Mesendoderm (in vitro differentiated cells): ENCODE results near the gene TMEM238L.
A peak's percentile ranks its signal among the peaks of the same experiment; 100 is the strongest.

ENCODE experiments used
- DNase-seq: peaks from one replicate; pipeline ENCODE4 v3.0.0; 2013
- H2AK5ac ChIP-seq: 2 replicates; pipeline ENCODE4 v1.6.1; 2013; ENCODE audit warnings: low read length, inconsistent platforms
- H2BK120ac ChIP-seq: 2 replicates; pipeline ENCODE4 v1.6.1; 2013; ENCODE audit warnings: low read depth, mild to moderate bottlenecking, low read length, moderate library complexity, mixed read lengths
- H2BK15ac ChIP-seq: replicated peaks from 2 replicates; pipeline ENCODE4 v1.6.1; 2013; ENCODE audit warnings: low read depth, mild to moderate bottlenecking, moderate library complexity
- H2BK5ac ChIP-seq: 2 replicates; pipeline ENCODE4 v1.6.1; 2013; ENCODE audit warnings: low read length, inconsistent platforms
- H3K18ac ChIP-seq: 2 replicates; pipeline ENCODE4 v1.6.1; 2013; ENCODE audit warnings: mild to moderate bottlenecking, low read length, mixed read lengths
- H3K23ac ChIP-seq: one replicate; pipeline ENCODE4 v1.6.1; 2013; ENCODE audit warnings: low read length
- H3K27ac ChIP-seq: 2 replicates; pipeline ENCODE4 v1.5.1; 2013; ENCODE audit warnings: low read depth, mild to moderate bottlenecking, inconsistent platforms, low read length, moderate library complexity
- H3K27me3 ChIP-seq: 2 replicates; pipeline ENCODE4 v1.6.1; 2013; ENCODE audit warnings: low read length, control low read depth, mild to moderate bottlenecking, inconsistent platforms; ENCODE audit not compliant: insufficient read depth, poor library complexity
- H3K36me3 ChIP-seq: 2 replicates; pipeline ENCODE4 v1.6.1; 2013; ENCODE audit warnings: low read length, inconsistent platforms; ENCODE audit not compliant: control insufficient read depth, insufficient read depth
- H3K4ac ChIP-seq: one replicate; pipeline ENCODE4 v1.6.1; 2013; ENCODE audit warnings: low read depth, mild to moderate bottlenecking, low read length, moderate library complexity
- H3K4me1 ChIP-seq: 2 replicates; pipeline ENCODE4 v1.6.1; 2013; ENCODE audit warnings: low read depth, low read length, inconsistent platforms; ENCODE audit not compliant: control insufficient read depth
- H3K4me2 ChIP-seq: 2 replicates; pipeline ENCODE4 v1.6.1; 2013; ENCODE audit warnings: low read length
- H3K4me3 ChIP-seq: 2 replicates; pipeline ENCODE4 v1.5.1; 2013; ENCODE audit warnings: mild to moderate bottlenecking, low read length
- H3K56ac ChIP-seq: one replicate; pipeline ENCODE4 v1.6.1; 2013; ENCODE audit warnings: low read length
- H3K79me1 ChIP-seq: 2 replicates; pipeline ENCODE4 v1.6.1; 2013; ENCODE audit warnings: low read length, inconsistent platforms
- H3K79me2 ChIP-seq: 2 replicates; pipeline ENCODE4 v1.6.1; 2013; ENCODE audit warnings: mild to moderate bottlenecking, low read length; ENCODE audit not compliant: control insufficient read depth, insufficient read depth
- H3K9ac ChIP-seq: 2 replicates; pipeline ENCODE4 v1.6.1; 2013; ENCODE audit warnings: low read length, inconsistent platforms
- H4K5ac ChIP-seq: one replicate; pipeline ENCODE4 v1.6.1; 2013; ENCODE audit warnings: low read length
- H4K8ac ChIP-seq: one replicate; pipeline ENCODE4 v1.6.1; 2013; ENCODE audit warnings: low read depth, mild to moderate bottlenecking, control low read depth, low read length, moderate library complexity
- WGBS: extraction: QIAGEN DNeasy Blood & Tissue Kit; methylation state at CpG from one replicate; pipeline ENCODE4 v1.1.7; 2013; ENCODE audit warnings: low lambda C conversion rate, missing lambda C conversion rate; ENCODE audit not compliant: insufficient coverage; ENCODE audit errors: extremely low coverage; 5-methylcytosine and 5-hydroxymethylcytosine counted together

The TMEM238L gene

DNA sequence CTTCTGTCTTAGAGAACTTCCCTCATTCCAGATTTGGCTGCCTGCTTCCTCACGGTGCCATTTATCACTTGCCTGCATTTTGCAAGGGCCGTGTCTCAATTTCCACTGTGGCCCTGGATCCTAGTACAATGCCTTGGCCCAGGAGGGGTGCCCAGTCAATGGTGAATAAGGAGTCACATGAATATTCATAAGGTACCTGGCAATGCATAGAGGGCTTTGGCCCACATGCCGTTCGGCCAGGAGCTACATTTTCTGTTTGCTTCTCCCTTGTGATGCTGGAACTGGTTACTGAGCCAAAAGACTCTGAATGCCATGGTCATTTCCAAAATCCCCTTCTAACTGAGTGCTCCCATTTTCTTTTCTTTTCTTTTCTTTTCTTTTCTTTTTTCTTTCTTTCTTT, 38.8 kb upstream of the TMEM238L start:
- H3K4me1 ChIP-seq, result peaks cover 7% of the 10 kb centered on the region
- no peaks in the 10 kb centered on the region for H3K36me3 ChIP-seq
- H3K79me1 ChIP-seq, result no peaks in the 10 kb centered on the region
- H3K79me2 ChIP-seq, result no peaks in the 10 kb centered on the region
- H2BK5ac ChIP-seq, result no peak overlapping the region
- no peak overlapping the region for H2AK5ac ChIP-seq
- H3K4me3 ChIP-seq, result no peak overlapping the region
- no CpG with 5 or more reads among the region's 4 CpGs for WGBS
- H3K4me2 ChIP-seq, result no peak overlapping the region
- no peak overlapping the region for H4K8ac ChIP-seq
- no peak overlapping the region for H4K5ac ChIP-seq
- no peak overlapping the region for H2BK15ac ChIP-seq
- H3K27ac ChIP-seq, result no peak overlapping the region
- no peak overlapping the region for H2BK120ac ChIP-seq
- H3K9ac ChIP-seq, result no peak overlapping the region
- H3K56ac ChIP-seq, result peak overlapping the region; percentile 5
- no peak overlapping the region for H3K4ac ChIP-seq
- no peak overlapping the region for H3K18ac ChIP-seq
- no peaks in the 10 kb centered on the region for H3K27me3 ChIP-seq
- H3K23ac ChIP-seq, result no peak overlapping the region
- no peak for DNase-seq

GRCh38 chr17:10838682-10839081, 34.8 kb upstream of the TMEM238L start:
- Histone ChIP-seq H3K36me3 (no peaks in the 10 kb centered on the region), H3K4me2 (no peak overlapping the region), H3K79me1 (no peaks in the 10 kb centered on the region), H2BK15ac (no peak overlapping the region), H3K18ac (no peak overlapping the region), H3K4ac (no peak overlapping the region), H3K79me2 (no peaks in the 10 kb centered on the region), H3K4me1 (peaks cover 1% of the 10 kb centered on the region), H3K27me3 (no peaks in the 10 kb centered on the region), H3K56ac (no peak overlapping the region), H3K27ac (no peak overlapping the region), H2BK5ac (no peak overlapping the region), H2AK5ac (no peak overlapping the region), H4K5ac (no peak overlapping the region), H3K4me3 (no peak overlapping the region), H3K9ac (no peak overlapping the region), H4K8ac (no peak overlapping the region), H2BK120ac (no peak overlapping the region), H3K23ac (no peak overlapping the region)
- DNase-seq, result no peak
- WGBS, result no CpG with 5 or more reads among the region's 5 CpGs

DNA sequence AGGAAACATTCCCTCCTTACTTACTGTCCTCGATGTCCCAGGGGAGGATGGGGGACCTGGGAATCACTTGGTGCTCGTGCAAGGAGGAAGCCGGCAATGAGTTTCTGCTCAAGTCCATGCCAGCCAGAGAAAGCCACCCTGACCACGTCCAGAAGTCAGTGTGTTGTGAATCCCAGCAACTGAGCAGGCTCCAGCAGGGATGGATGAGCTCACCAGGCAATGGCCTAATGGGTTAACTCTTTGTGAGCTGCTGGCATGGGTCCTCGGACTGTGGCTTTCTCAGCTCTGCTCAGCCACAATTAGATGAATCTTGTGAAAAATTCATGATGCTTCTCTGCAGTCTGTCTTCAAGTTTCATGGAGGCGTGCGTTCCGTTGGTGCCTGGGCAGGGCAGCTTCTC, 34.0 kb upstream of the TMEM238L start, which contains the start of gene PIRT:
Gene PIRT, minus strand, starts transcription at position 167 of the 400 bp plus-strand sequence. CDS start 12,442 bp downstream, outside the sequence.
- no CpG with 5 or more reads among the region's 8 CpGs for WGBS
- H3K36me3 ChIP-seq, result no peaks in the 10 kb centered on the region
- H3K4me1 ChIP-seq, result no peaks in the 10 kb centered on the region
- no peaks in the 10 kb centered on the region for H3K79me1 ChIP-seq
- no peak within 1 kb of the TSS for H2BK120ac ChIP-seq
- no peak within 1 kb of the TSS for H3K27ac ChIP-seq
- H3K4me3 ChIP-seq, result no peak within 1 kb of the TSS
- no peak within 1 kb of the TSS for H3K9ac ChIP-seq
- no peak within 1 kb of the TSS for H2BK5ac ChIP-seq
- H4K8ac ChIP-seq, result no peak within 1 kb of the TSS
- no peak within 1 kb of the TSS for H2BK15ac ChIP-seq
- H2AK5ac ChIP-seq, result no peak within 1 kb of the TSS
- no peak within 1 kb of the TSS for H4K5ac ChIP-seq
- no peak within 1 kb of the TSS for H3K18ac ChIP-seq
- H3K79me2 ChIP-seq, result no peaks in the 10 kb centered on the region
- H3K27me3 ChIP-seq, result no peaks in the 10 kb centered on the region
- no peak within 1 kb of the TSS for H3K4me2 ChIP-seq
- no peak within 1 kb of the TSS for H3K56ac ChIP-seq
- DNase-seq, result no peak
- H3K4ac ChIP-seq, result no peak within 1 kb of the TSS
- H3K23ac ChIP-seq, result no peak within 1 kb of the TSS

DNA sequence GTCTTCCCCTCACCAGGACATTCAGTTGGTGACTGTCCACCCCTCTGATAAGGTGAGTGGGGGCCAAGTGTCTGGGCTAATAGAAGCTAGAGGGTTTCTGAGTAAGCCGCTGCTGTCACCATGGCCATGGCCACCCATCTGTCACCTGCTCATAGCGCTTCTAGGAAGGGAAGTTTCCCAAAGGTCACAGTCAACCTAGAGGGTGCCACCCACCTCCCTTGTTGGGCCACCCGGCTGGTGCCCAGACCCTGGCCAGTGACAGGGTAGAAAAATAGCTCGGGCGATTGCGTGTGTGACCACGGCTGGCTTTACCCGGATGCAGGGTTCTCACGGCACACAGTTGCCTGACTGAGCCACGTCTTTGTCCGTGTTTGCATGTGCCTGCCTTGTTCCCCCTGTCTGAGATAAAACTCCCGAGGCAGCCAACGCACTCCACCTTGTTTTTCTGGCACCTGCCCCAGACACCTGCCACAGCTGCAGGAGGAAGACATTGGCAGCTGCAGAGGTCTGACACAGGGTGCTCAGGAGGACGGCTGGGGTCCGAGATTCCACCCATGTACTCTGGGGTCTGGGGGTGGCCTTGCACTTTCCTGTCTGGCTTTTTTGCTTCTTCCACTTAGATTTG, 33.2 kb upstream of the TMEM238L start:
- H2AK5ac ChIP-seq, result no peak overlapping the region
- WGBS, result no CpG with 5 or more reads among the region's 15 CpGs
- H3K18ac ChIP-seq, result no peak overlapping the region
- no peaks in the 10 kb centered on the region for H3K79me2 ChIP-seq
- H2BK5ac ChIP-seq, result no peak overlapping the region
- no peaks in the 10 kb centered on the region for H3K27me3 ChIP-seq
- H4K5ac ChIP-seq, result no peak overlapping the region
- H3K9ac ChIP-seq, result no peak overlapping the region
- no peak for DNase-seq
- no peaks in the 10 kb centered on the region for H3K4me1 ChIP-seq
- no peak overlapping the region for H2BK15ac ChIP-seq
- H3K4me2 ChIP-seq, result no peak overlapping the region
- H3K79me1 ChIP-seq, result no peaks in the 10 kb centered on the region
- no peak overlapping the region for H3K23ac ChIP-seq
- H3K56ac ChIP-seq, result no peak overlapping the region
- H3K27ac ChIP-seq, result no peak overlapping the region
- H3K4me3 ChIP-seq, result no peak overlapping the region
- H3K36me3 ChIP-seq, result no peaks in the 10 kb centered on the region
- no peak overlapping the region for H2BK120ac ChIP-seq
- H3K4ac ChIP-seq, result no peak overlapping the region
- no peak overlapping the region for H4K8ac ChIP-seq

DNA sequence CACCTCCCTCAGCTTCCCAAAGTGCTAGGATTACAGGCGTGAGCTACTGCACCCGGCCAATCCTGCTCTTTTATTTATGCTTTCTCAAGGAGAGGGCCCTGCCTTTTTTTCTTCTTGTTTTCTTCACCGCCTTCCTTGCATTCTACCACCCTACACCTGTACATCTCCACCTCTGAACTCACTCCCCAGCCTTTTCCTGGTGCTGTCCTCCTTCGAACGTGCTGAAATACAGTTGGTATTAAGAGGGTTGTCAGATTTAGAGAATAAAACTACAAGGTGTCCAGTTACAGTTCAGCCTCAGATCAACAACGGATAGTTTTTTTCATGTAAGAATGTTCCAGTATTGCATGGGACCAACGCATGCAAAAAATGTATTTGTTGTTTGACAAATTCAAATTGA, 32.2 kb upstream of the TMEM238L start:
- Histone ChIP-seq H2AK5ac (no peak overlapping the region), H4K5ac (no peak overlapping the region), H3K79me1 (no peaks in the 10 kb centered on the region), H3K4me1 (no peaks in the 10 kb centered on the region), H3K4ac (no peak overlapping the region), H3K4me2 (no peak overlapping the region), H3K18ac (no peak overlapping the region), H3K27ac (no peak overlapping the region), H2BK15ac (no peak overlapping the region), H3K9ac (no peak overlapping the region), H4K8ac (no peak overlapping the region), H3K79me2 (no peaks in the 10 kb centered on the region), H2BK5ac (no peak overlapping the region), H2BK120ac (no peak overlapping the region), H3K27me3 (no peaks in the 10 kb centered on the region), H3K23ac (no peak overlapping the region), H3K4me3 (no peak overlapping the region), H3K56ac (no peak overlapping the region), H3K36me3 (no peaks in the 10 kb centered on the region)
- no CpG with 5 or more reads among the region's 7 CpGs for WGBS
- DNase-seq, result no peak

- no peak for DNase-seq
These were observed 27.8 kb upstream of the TMEM238L start for GRCh38 chr17:10831696-10832095.

More at GRCh38 chr17:10831696-10832095, 27.8 kb upstream of the TMEM238L start:
- Histone ChIP-seq H3K18ac (no peak overlapping the region), H3K79me1 (no peaks in the 10 kb centered on the region), H3K36me3 (no peaks in the 10 kb centered on the region), H3K27ac (no peak overlapping the region), H3K4me2 (no peak overlapping the region), H2BK15ac (no peak overlapping the region), H3K56ac (no peak overlapping the region), H3K27me3 (no peaks in the 10 kb centered on the region), H3K4me1 (no peaks in the 10 kb centered on the region), H3K23ac (no peak overlapping the region), H2BK120ac (no peak overlapping the region), H3K4me3 (no peak overlapping the region), H4K8ac (no peak overlapping the region), H2BK5ac (no peak overlapping the region), H3K4ac (no peak overlapping the region), H4K5ac (no peak overlapping the region), H2AK5ac (no peak overlapping the region), H3K9ac (no peak overlapping the region), H3K79me2 (no peaks in the 10 kb centered on the region)
- WGBS, result no CpG with 5 or more reads among the region's 5 CpGs
